SIG-M5 treated with dmso at 0.1 percent for 504 hours (cell line): ENCODE data around the gene ZWILCH.

Source experiments
- DNase-seq: peaks from one replicate; lab custom pipeline; 2025; ENCODE audit not compliant: unreplicated experiment; lab: John Stamatoyannopoulos, UW

The ZWILCH gene

GRCh38 chr15:66535056-66535455 is 29.9 kb downstream of the ZWILCH start:
- DNase-seq: no peak

- no peak for DNase-seq
Measured at GRCh38 chr15:66542896-66543295, 37.8 kb downstream of the ZWILCH start.

- DNase-seq: no peak
Measured at GRCh38 chr15:66545255-66545654, 40.1 kb downstream of the ZWILCH start.

GRCh38 chr15:66555685-66556084 is 50.6 kb downstream of the ZWILCH start:
- DNase-seq: no peak

- no peak for DNase-seq
Measured at GRCh38 chr15:66558271-66558670, 53.1 kb downstream of the ZWILCH start.

- no peak for DNase-seq
Measured at GRCh38 chr15:66560856-66561525, 55.9 kb downstream of the ZWILCH start.

GRCh38 chr15:66563126-66563525 is 58.0 kb downstream of the ZWILCH start:
- no peak for DNase-seq

GRCh38 chr15:66563566-66564110 is 58.5 kb downstream of the ZWILCH start:
- DNase-seq: no peak

- no peak for DNase-seq
Measured at GRCh38 chr15:66564136-66565041, 59.3 kb downstream of the ZWILCH start.

- DNase-seq: no peak
Measured at GRCh38 chr15:66565141-66565641, 60.1 kb downstream of the ZWILCH start.

- DNase-seq: no peak
Measured at GRCh38 chr15:66565741-66566144, 60.6 kb downstream of the ZWILCH start, which contains the start of gene LCTL. LCTL (minus strand) TSS chr15:66565998; CDS start chr15:66565365, 633 bp downstream.

GRCh38 chr15:66566963-66567531 is 61.9 kb downstream of the ZWILCH start:
- DNase-seq: peak; percentile 36

- DNase-seq: no peak
Measured at GRCh38 chr15:66567897-66568296, 62.8 kb downstream of the ZWILCH start.

GRCh38 chr15:66569461-66570137 is 64.5 kb downstream of the ZWILCH start:
- DNase-seq: no peak

- no peak for DNase-seq
Measured at GRCh38 chr15:66570327-66570726, 65.2 kb downstream of the ZWILCH start.

GRCh38 chr15:66570842-66571478 is 65.8 kb downstream of the ZWILCH start:
- DNase-seq: no peak

GRCh38 chr15:66572146-66572545 is 67.0 kb downstream of the ZWILCH start:
- DNase-seq: no peak

GRCh38 chr15:66573348-66573718 is 68.2 kb downstream of the ZWILCH start:
- DNase-seq: no peak

GRCh38 chr15:66573719-66574595 is 68.8 kb downstream of the ZWILCH start:
- no peak for DNase-seq
